ENCODE data around the gene SHKBP1.
"Not testable (repeated sequence)": the region's sequence is repeated elsewhere in the genome, so short reads cannot be mapped to it uniquely, and the experiment has no call there.

SHKBP1 gene

GRCh38 chr19:40584007-40584406, 7.3 kb downstream of the SHKBP1 start:
- Histone ChIP-seq H3K36me3 (ENCODE audit: control insufficient read depth in 2 of 2, insufficient read depth in 2 of 2, low read length in 2 of 2) (peaks cover 33 to 50% of the 10 kb centered on the region in 2 donors), H3K4me1 (ENCODE audit: control insufficient read depth in 2 of 2, insufficient read depth in 2 of 2, low read length in 2 of 2) (no peaks in the 10 kb centered on the region), H3K9me3 (ENCODE audit: control insufficient read depth in 2 of 2, low read length in 2 of 2) (no peaks in the 10 kb centered on the region), H3K27me3 (ENCODE audit: control insufficient read depth in 2 of 2, insufficient read depth in 2 of 2, low read length in 2 of 2) (no peaks in the 10 kb centered on the region), H3K4me3 (ENCODE audit: low read length in 2 of 2) (no peak overlapping the region), H3K9ac (ENCODE audit: low read depth in 1 of 2, low read length in 2 of 2) (no peak overlapping the region), H3K27ac (ENCODE audit: low read depth in 2 of 2, low read length in 2 of 2) (no peak overlapping the region)

DNA sequence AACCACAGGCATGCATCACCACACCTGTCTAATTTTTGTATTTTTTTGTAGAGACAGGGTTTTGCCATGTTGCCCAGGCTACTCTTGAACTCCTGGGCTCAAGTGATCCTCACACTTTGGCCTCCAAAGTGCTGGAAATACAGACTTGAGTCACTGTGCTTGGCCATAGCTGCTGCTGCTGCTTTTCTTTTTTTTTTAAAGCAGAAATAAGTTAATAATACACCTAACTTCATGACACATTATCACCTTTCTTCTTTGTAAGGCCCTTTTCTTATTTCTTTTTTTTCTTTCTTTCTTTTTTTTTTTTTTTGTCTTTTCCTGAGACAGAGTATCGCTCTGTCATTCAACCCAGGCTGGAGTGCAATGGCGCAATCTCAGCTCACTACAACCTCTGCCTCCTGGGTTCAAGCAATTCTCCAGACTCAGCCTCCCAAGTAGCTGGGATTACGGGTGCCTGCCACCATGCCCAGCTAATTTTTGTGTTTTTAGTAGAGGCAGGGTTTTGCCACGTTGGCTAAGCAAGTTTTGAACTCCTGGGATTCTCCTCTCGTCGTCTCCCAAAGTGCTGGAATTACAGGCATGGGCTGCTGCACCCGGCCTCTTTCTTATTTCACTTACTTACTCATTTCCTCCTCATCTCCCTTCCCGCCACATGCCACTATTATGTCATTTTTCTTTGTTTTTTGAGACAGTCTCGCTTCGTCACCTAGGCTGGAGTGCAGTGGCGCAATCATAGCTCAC, 8.7 kb downstream of the SHKBP1 start:
- Histone ChIP-seq H3K36me3 (ENCODE audit: control insufficient read depth in 2 of 2, insufficient read depth in 2 of 2, low read length in 2 of 2) (peaks cover 27 to 45% of the 10 kb centered on the region in 2 donors), H3K27me3 (ENCODE audit: control insufficient read depth in 2 of 2, insufficient read depth in 2 of 2, low read length in 2 of 2) (no peaks in the 10 kb centered on the region), H3K4me3 (ENCODE audit: low read length in 2 of 2) (no peak overlapping the region), H3K4me1 (ENCODE audit: control insufficient read depth in 2 of 2, insufficient read depth in 2 of 2, low read length in 2 of 2) (no peaks in the 10 kb centered on the region), H3K9ac (ENCODE audit: low read depth in 1 of 2, low read length in 2 of 2) (no peak overlapping the region), H3K27ac (ENCODE audit: low read depth in 2 of 2, low read length in 2 of 2) (no peak overlapping the region), H3K9me3 (ENCODE audit: control insufficient read depth in 2 of 2, low read length in 2 of 2) (no peaks in the 10 kb centered on the region)

GRCh38 chr19:40585982-40586422, 9.3 kb downstream of the SHKBP1 start:
- Histone ChIP-seq H3K4me3 (ENCODE audit: low read length in 2 of 2) (no peak overlapping the region), H3K27ac (ENCODE audit: low read depth in 2 of 2, low read length in 2 of 2) (no peak overlapping the region), H3K9ac (ENCODE audit: low read depth in 1 of 2, low read length in 2 of 2) (no peak overlapping the region), H3K36me3 (ENCODE audit: control insufficient read depth in 2 of 2, insufficient read depth in 2 of 2, low read length in 2 of 2) (peaks cover 27 to 39% of the 10 kb centered on the region in 2 donors), H3K9me3 (ENCODE audit: control insufficient read depth in 2 of 2, low read length in 2 of 2) (no peaks in the 10 kb centered on the region), H3K27me3 (ENCODE audit: control insufficient read depth in 2 of 2, insufficient read depth in 2 of 2, low read length in 2 of 2) (no peaks in the 10 kb centered on the region), H3K4me1 (ENCODE audit: control insufficient read depth in 2 of 2, insufficient read depth in 2 of 2, low read length in 2 of 2) (no peaks in the 10 kb centered on the region)

- no peaks in the 10 kb centered on the region for H3K27me3 ChIP-seq (ENCODE audit: control insufficient read depth in 2 of 2, insufficient read depth in 2 of 2, low read length in 2 of 2)
- H3K27ac ChIP-seq (ENCODE audit: low read depth in 2 of 2, low read length in 2 of 2): no peak overlapping the region
- no peaks in the 10 kb centered on the region for H3K9me3 ChIP-seq (ENCODE audit: control insufficient read depth in 2 of 2, low read length in 2 of 2)
- H3K4me1 ChIP-seq (ENCODE audit: control insufficient read depth in 2 of 2, insufficient read depth in 2 of 2, low read length in 2 of 2): no peaks in the 10 kb centered on the region
- no peak overlapping the region for H3K9ac ChIP-seq (ENCODE audit: low read depth in 1 of 2, low read length in 2 of 2)
- no peak overlapping the region for H3K4me3 ChIP-seq (ENCODE audit: low read length in 2 of 2)
- H3K36me3 ChIP-seq (ENCODE audit: control insufficient read depth in 2 of 2, insufficient read depth in 2 of 2, low read length in 2 of 2): peaks cover 27 to 35% of the 10 kb centered on the region in 2 donors
Measured at GRCh38 chr19:40586611-40587010, 9.9 kb downstream of the SHKBP1 start.

DNA sequence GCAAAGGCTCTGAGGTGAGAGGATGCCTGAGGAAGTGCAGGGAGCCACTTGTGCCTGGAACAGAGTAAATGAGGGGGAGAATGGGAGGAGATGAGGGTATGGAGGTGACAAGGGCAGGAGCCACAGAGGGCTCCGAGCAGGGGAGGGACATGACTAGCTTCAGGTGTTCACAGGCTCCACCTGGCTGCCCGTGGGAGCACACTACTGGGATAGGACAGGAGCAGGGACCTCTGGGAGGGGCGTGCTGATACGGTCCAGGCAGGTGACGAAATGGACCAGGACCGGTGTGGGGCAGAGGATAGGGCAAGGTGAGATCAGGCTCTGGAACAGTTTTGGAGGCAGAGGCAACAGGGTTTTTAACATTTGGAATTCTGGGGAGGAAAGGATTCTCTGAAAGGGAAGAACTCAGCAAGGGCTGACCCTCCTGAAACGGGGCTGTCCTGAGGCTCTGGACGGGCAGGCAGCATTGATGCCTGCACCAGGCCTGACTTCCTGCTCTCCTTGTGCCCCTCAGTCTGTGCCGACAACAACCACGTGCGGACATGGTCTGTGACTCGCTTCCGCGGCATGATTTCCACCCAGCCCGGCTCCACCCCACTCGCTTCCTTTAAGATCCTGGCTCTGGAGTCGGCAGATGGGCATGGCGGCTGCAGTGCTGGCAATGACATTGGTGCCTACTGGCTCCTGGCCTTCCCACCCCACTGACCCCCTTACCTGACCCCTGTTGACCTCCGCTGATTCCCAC, 11.6 kb downstream of the SHKBP1 start:
- peaks cover 18 to 23% of the 10 kb centered on the region in 2 donors for H3K36me3 ChIP-seq (ENCODE audit: control insufficient read depth in 2 of 2, insufficient read depth in 2 of 2, low read length in 2 of 2)
- H3K9ac ChIP-seq (ENCODE audit: low read depth in 1 of 2, low read length in 2 of 2): no peak overlapping the region
- H3K4me1 ChIP-seq (ENCODE audit: control insufficient read depth in 2 of 2, insufficient read depth in 2 of 2, low read length in 2 of 2): no peaks in the 10 kb centered on the region
- H3K9me3 ChIP-seq (ENCODE audit: control insufficient read depth in 2 of 2, low read length in 2 of 2): no peaks in the 10 kb centered on the region
- no peaks in the 10 kb centered on the region for H3K27me3 ChIP-seq (ENCODE audit: control insufficient read depth in 2 of 2, insufficient read depth in 2 of 2, low read length in 2 of 2)
- H3K4me3 ChIP-seq (ENCODE audit: low read length in 2 of 2): no peak overlapping the region
- H3K27ac ChIP-seq (ENCODE audit: low read depth in 2 of 2, low read length in 2 of 2): no peak overlapping the region

DNA sequence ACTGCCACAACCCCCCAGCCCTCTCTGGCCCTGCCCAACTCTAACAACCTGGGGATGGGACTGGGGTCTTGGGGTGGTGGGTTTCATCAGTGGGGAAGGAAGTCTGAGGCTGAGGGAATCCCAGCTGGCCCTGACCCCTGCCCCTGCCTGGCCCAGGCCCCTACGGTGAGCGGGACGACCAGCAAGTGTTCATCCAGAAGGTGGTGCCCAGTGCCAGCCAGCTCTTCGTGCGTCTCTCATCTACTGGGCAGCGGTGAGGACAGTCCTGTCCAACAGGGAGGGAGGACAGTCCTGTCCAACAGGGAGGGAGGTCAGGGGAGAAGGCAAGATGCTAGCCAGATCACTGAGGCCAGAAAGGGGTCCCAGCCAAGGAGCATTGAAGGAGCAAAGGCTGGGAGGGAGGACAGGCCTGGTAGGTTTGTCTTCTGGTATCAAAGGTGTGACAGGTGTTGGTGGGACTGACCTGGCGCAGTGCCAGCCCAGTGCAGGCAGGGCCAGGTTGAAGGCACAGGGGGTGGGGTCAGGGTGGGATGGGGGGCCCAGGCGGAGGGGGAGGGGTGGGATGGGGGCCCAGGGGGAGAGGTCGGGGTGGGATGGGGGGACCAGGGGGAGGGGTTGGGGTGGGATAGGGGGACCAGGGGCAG, 12.4 kb downstream of the SHKBP1 start:
- Histone ChIP-seq H3K4me3 (ENCODE audit: low read length in 2 of 2) (no peak overlapping the region), H3K27ac (ENCODE audit: low read depth in 2 of 2, low read length in 2 of 2) (no peak overlapping the region), H3K27me3 (ENCODE audit: control insufficient read depth in 2 of 2, insufficient read depth in 2 of 2, low read length in 2 of 2) (no peaks in the 10 kb centered on the region), H3K4me1 (ENCODE audit: control insufficient read depth in 2 of 2, insufficient read depth in 2 of 2, low read length in 2 of 2) (no peaks in the 10 kb centered on the region), H3K9ac (ENCODE audit: low read depth in 1 of 2, low read length in 2 of 2) (no peak overlapping the region), H3K9me3 (ENCODE audit: control insufficient read depth in 2 of 2, low read length in 2 of 2) (no peaks in the 10 kb centered on the region), H3K36me3 (ENCODE audit: control insufficient read depth in 2 of 2, insufficient read depth in 2 of 2, low read length in 2 of 2) (peaks cover 16 to 21% of the 10 kb centered on the region in 2 donors)

GRCh38 chr19:40589591-40590429, 13.1 kb downstream of the SHKBP1 start:
- Histone ChIP-seq H3K9ac (ENCODE audit: low read depth in 1 of 2, low read length in 2 of 2) (no peak overlapping the region), H3K9me3 (ENCODE audit: control insufficient read depth in 2 of 2, low read length in 2 of 2) (no peaks in the 10 kb centered on the region), H3K27ac (ENCODE audit: low read depth in 2 of 2, low read length in 2 of 2) (no peak overlapping the region), H3K36me3 (ENCODE audit: control insufficient read depth in 2 of 2, insufficient read depth in 2 of 2, low read length in 2 of 2) (peaks cover 11 to 19% of the 10 kb centered on the region in 2 donors), H3K4me1 (ENCODE audit: control insufficient read depth in 2 of 2, insufficient read depth in 2 of 2, low read length in 2 of 2) (peaks cover 0 to 3% of the 10 kb centered on the region in 2 donors), H3K4me3 (ENCODE audit: low read length in 2 of 2) (no peak overlapping the region), H3K27me3 (ENCODE audit: control insufficient read depth in 2 of 2, insufficient read depth in 2 of 2, low read length in 2 of 2) (no peaks in the 10 kb centered on the region)

- no peaks in the 10 kb centered on the region for H3K27me3 ChIP-seq (ENCODE audit: control insufficient read depth in 2 of 2, insufficient read depth in 2 of 2, low read length in 2 of 2)
- peaks cover 11 to 14% of the 10 kb centered on the region in 2 donors for H3K36me3 ChIP-seq (ENCODE audit: control insufficient read depth in 2 of 2, insufficient read depth in 2 of 2, low read length in 2 of 2)
- H3K9ac ChIP-seq (ENCODE audit: low read depth in 1 of 2, low read length in 2 of 2): no peak overlapping the region
Measured at GRCh38 chr19:40590464-40591265, 14.0 kb downstream of the SHKBP1 start.

GRCh38 chr19:40591724-40592123, 15.1 kb downstream of the SHKBP1 start:
- not testable (repeated sequence) for H3K27me3 ChIP-seq (ENCODE audit: control insufficient read depth in 2 of 2, insufficient read depth in 2 of 2, low read length in 2 of 2); H3K9ac ChIP-seq (ENCODE audit: low read depth in 1 of 2, low read length in 2 of 2); H3K4me1 ChIP-seq (ENCODE audit: control insufficient read depth in 2 of 2, insufficient read depth in 2 of 2, low read length in 2 of 2); H3K4me3 ChIP-seq (ENCODE audit: low read length in 2 of 2); H3K27ac ChIP-seq (ENCODE audit: low read depth in 2 of 2, low read length in 2 of 2); H3K9me3 ChIP-seq (ENCODE audit: control insufficient read depth in 2 of 2, low read length in 2 of 2)
- peaks cover 10% of the 10 kb centered on the region in 2 donors for H3K36me3 ChIP-seq (ENCODE audit: control insufficient read depth in 2 of 2, insufficient read depth in 2 of 2, low read length in 2 of 2)

More at GRCh38 chr19:40590464-40591265, 14.0 kb downstream of the SHKBP1 start:
- no peaks in the 10 kb centered on the region for H3K9me3 ChIP-seq (ENCODE audit: control insufficient read depth in 2 of 2, low read length in 2 of 2)
- no peak overlapping the region for H3K4me3 ChIP-seq (ENCODE audit: low read length in 2 of 2)
- H3K27ac ChIP-seq (ENCODE audit: low read depth in 2 of 2, low read length in 2 of 2): no peak overlapping the region
- peaks cover 0 to 3% of the 10 kb centered on the region in 2 donors for H3K4me1 ChIP-seq (ENCODE audit: control insufficient read depth in 2 of 2, insufficient read depth in 2 of 2, low read length in 2 of 2)
